Endometrial microvascular endothelial cells (primary cell): ENCODE measurements around the gene MPZL2. TPM values are rescaled to one million over a fixed set of nuclear protein-coding genes. Genes with fewer than 3 reads are reported as not detected.
"Not testable (repeated sequence)": the region's sequence is repeated elsewhere in the genome, so short reads cannot be mapped to it uniquely, and the experiment has no call there.

Experiments
- in situ Hi-C: cut with HindIII; loops from 2 replicates; pipeline ENCODE4 v1.10.0; 2017; ENCODE audit warnings: low sequenced_read_pairs, low pct_unique_long_range_greater_than_20kb; ENCODE audit errors: inconsistent ontology term
- total RNA-seq: library from RNA; depleted of rRNA; stranded (reverse); fragments of >200 nt; gene quantifications from one replicate; pipeline ENCODE4 v1.2.3, GENCODE V29; 2015; ENCODE audit errors: inconsistent ontology term

MPZL2 gene
- 618 TPM for total RNA-seq

- in situ Hi-C loops, result no loop called here
Measured at GRCh38 chr11:118263695-118264568, at the start of gene MPZL2. Gene MPZL2, minus strand, starts transcription at chr11:118264297. Its CDS starts 144 bp downstream, at chr11:118264153.

GRCh38 chr11:118313242-118313641 lies 49.1 kb upstream of the MPZL2 start:
- in situ Hi-C loops, result no loop called here

DNA sequence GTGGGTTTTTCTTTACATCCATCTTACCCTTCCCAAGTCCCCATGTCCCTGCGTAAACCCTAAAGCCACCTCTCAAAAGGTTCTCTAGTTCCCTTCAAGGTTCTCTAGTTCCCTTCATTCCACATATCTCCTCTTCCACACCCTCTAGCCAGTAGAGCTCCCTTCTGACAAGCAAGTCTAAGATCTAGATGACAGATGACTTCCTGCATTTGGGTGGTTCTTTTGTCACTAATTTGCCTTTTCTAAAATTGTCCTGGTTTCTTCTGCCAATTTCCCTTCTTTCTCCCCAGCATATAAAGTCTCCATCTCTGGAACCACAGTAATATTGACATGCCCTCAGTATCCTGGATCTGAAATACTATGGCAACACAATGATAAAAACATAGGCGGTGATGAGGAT lies 48.2 kb upstream of the MPZL2 start:
- in situ Hi-C loops, result no loop called here

DNA sequence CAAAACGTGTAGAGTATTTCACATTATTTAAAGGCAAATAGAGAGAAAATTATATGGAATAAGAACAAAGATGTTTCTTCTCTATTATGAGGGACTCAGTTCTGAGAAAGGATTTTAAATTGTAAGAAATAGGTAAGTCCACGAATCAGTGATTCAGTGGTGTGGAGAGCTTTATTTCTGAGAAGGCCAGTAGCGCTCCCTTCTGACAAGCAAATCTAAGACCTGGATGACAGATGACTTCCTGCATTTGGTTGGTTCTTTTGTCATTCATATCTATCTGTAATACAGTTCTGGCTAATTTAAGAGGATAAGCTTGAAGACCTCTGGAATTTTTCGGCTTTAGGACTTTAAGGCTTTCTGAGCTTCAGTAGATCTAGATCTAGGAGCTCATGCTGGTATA lies 47.4 kb upstream of the MPZL2 start:
- in situ Hi-C loops, result no loop called here

GRCh38 chr11:118310781-118311485 lies 46.8 kb upstream of the MPZL2 start:
- in situ Hi-C loops, result no loop called here

GRCh38 chr11:118310271-118310670 lies 46.2 kb upstream of the MPZL2 start:
- in situ Hi-C loops, result no loop called here

GRCh38 chr11:118308995-118309528 lies 45.0 kb upstream of the MPZL2 start:
- in situ Hi-C loops, result not testable (repeated sequence)

- in situ Hi-C loops, result no loop called here
Measured at GRCh38 chr11:118306556-118306955, 42.5 kb upstream of the MPZL2 start.

GRCh38 chr11:118305726-118306125 lies 41.6 kb upstream of the MPZL2 start:
- in situ Hi-C loops, result no loop called here

DNA sequence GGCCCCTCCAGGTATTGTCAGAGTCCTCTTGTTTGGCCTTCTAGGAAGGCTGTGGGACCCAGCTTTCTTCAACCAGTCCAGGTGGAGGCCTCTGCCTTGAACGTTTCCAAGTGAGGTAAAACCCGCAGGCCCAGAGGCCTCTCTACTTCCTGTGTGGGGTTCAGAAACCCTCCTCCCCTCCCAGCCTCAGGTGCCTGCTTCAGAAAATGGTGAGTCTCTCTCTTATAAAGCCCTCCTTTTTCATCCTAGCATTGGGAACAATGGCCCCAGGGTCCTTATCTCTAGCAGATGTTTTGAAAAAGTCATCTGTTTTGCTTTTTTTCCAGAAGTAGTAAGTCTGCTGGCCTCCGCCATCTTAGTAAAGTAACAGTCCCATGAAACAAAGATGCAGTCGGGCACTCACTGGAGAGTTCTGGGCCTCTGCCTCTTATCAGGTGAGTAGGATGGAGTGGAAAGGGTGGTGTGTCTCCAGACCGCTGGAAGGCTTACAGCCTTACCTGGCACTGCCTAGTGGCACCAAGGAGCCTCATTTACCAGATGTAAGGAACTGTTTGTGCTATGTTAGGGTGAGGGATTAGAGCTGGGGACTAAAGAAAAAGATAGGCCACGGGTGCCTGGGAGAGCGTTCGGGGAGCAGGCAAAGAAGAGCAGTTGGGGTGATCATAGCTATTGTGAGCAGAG lies 40.6 kb upstream of the MPZL2 start, which contains the start of gene CD3E:
TSS of gene CD3E (plus strand) at position 163 of the 681 bp plus-strand sequence. CDS start at position 386, 223 bp downstream.
- in situ Hi-C loops, result no loop called here

DNA sequence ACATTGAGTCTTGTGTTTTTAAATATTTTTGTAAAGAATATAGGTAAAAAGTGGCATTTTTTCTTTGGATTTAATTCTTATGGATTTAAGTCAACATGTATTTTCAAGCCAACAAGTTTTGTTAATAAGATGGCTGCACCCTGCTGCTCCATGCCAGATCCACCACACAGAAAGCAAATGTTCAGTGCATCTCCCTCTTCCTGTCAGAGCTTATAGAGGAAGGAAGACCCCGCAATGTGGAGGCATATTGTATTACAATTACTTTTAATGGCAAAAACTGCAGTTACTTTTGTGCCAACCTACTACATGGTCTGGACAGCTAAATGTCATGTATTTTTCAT lies 40.1 kb upstream of the MPZL2 start:
- in situ Hi-C loops, result no loop called here

DNA sequence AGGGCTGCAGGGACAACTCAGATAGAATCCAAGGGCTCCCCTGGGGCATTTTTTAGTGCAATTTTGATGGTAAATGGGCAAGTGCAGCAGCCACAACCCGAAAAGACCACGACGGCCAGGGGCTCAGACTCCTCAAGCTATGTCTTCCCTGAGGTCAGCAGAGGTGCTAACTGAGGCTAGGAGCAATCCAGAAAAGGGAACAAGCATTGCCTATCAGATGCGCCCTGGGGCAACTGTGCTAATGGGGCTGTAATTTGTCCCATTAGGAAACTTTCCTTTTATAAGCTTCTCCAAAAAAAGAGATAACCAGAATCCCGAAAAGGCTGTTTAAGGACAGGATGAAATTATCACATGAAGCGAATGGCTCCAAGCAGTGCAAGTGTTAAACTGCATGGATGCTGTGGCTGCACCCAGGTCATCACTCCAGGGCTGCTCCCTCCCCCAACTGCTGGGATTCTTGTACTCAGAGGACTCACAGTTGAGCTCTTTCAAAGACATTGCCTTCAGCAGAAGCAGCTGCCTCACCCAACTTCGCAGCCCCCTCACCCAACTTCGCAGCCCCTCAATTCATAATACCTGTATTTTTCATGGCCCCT lies 37.6 kb upstream of the MPZL2 start:
- in situ Hi-C loops, result no loop called here

DNA sequence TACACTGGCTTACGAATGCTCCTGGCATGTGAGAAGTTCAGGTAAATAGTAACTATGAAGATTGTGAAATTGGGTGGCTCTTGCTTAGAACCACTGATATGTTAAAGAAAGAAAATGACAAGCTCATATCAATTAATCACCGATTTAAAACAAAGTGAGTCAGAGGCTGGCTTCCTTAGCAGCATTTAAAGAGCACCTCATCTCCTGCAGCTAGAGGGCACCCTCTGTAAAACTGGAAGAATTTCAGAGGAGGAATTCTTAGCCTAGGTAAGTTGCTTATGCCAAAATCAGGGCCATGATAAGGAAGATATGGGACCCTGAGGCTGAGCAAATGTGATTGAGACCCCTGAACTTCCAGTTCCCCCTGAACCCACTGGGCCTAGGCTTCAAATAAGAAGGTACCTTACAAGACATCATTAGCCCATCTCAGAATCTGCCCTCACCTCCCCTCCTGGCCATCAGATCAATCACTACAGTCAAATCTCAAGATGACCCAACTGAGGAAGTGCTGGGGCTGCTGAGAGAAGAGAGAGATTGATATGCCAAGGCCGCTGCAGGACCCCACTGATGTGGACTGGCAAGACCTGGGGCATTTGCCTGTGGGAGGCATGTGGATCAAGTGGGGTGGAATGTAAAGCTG lies 31.8 kb upstream of the MPZL2 start:
- in situ Hi-C loops, result no loop called here

DNA sequence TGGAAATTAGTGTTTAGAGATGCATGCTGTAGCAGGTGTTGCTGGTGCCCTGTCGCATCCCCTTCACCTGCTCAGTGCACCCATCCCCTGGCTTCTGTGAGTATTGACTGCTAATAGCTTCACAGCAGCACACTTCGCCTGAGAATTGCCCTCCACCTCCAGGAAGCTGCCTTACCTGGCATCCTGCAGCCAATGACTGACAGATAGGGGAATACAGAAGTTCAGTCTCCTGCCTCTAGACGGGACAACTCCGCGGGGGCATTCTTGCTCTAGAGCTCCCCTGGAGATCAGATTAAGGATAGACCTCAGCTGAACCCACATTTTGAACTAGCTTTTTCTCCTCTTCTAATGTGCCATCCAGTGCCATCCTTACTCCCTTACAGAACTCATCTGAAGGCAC lies 31.1 kb upstream of the MPZL2 start:
- in situ Hi-C loops, result no loop called here

GRCh38 chr11:118294053-118294452 lies 30.0 kb upstream of the MPZL2 start:
- in situ Hi-C loops, result no loop called here

- in situ Hi-C loops, result no loop called here
Measured at GRCh38 chr11:118291477-118292135, 27.5 kb upstream of the MPZL2 start.

GRCh38 chr11:118290923-118291322 lies 26.8 kb upstream of the MPZL2 start:
- in situ Hi-C loops, result no loop called here

GRCh38 chr11:118289401-118289800 lies 25.3 kb upstream of the MPZL2 start:
- in situ Hi-C loops, result no loop called here
